ENCODE results near the gene MYOG.

Gene MYOG

DNA sequence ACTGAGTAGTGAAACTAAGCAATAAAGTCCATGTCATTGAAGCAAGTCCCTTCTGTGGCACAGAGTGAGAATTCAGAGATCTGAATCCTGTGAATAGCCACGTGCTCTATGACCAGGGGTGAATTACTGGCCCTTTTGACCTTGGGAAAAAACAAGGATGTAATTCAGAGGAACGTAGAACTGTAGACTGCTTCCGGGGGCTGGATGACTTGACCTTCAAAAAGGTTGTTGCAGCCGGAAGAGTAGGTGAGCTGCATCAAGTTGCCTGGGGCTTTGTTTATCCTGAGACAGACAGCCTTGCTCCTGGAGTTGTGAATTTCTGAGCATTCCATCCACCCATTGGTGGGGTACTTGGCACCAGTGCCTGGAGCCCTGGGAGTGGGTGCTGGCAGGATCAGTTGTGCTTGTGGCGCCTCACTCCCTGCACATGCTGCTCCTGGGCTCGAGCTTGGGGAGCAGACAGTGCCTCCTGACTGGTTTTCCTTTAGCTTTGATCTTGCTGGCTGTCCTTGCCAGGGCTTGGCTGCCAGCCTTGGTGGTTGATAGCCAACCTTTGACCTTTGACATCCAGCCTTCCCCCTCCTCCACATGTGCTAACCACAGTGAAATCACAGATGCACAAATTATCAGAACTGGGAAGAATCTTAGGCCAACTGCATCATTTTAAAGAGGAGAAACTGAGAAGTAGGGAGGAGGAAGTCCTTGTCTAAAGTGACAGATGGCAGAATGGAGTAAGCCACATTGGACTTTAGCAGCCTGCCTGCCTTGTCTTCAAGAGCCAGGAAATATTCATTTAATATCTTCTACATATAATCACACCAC is 16.2 kb upstream of the MYOG start:
- TF ChIP-seq ZC3H10 (CRISPR knock-in tag; IDR thresholded peaks at IDR 0.05) (no peak), ISL1 (CRISPR knock-in tag; IDR thresholded peaks at IDR 0.05) (no peak), BACH2 (CRISPR knock-in tag; IDR thresholded peaks at IDR 0.05; ENCODE audit: borderline replicate concordance) (no peak), TCF4 (CRISPR knock-in tag; IDR thresholded peaks at IDR 0.05; ENCODE audit: borderline replicate concordance) (no peak), RARB (CRISPR knock-in tag; IDR thresholded peaks at IDR 0.05) (no peak), ZNF8 (CRISPR knock-in tag; IDR thresholded peaks at IDR 0.05) (no peak), OSR1 (CRISPR knock-in tag; IDR thresholded peaks at IDR 0.05) (no peak), PPARA (CRISPR knock-in tag; IDR thresholded peaks at IDR 0.05; ENCODE audit: borderline replicate concordance) (no peak), CSRNP3 (CRISPR knock-in tag; IDR thresholded peaks at IDR 0.05) (no peak), ZNF70 (CRISPR knock-in tag; IDR thresholded peaks at IDR 0.05) (no peak), ARNTL (CRISPR knock-in tag; IDR thresholded peaks at IDR 0.05; ENCODE audit: borderline replicate concordance, low read depth) (no peak), CREB5 (CRISPR knock-in tag; IDR thresholded peaks at IDR 0.05; ENCODE audit: low read depth) (no peak), ZFP3 (CRISPR knock-in tag; IDR thresholded peaks at IDR 0.05) (no peak), ZNF565 (CRISPR knock-in tag; conservative IDR thresholded peaks at IDR 0.05; ENCODE audit: low read depth) (no peak)
- TF ChIP-seq, protein P1, sequence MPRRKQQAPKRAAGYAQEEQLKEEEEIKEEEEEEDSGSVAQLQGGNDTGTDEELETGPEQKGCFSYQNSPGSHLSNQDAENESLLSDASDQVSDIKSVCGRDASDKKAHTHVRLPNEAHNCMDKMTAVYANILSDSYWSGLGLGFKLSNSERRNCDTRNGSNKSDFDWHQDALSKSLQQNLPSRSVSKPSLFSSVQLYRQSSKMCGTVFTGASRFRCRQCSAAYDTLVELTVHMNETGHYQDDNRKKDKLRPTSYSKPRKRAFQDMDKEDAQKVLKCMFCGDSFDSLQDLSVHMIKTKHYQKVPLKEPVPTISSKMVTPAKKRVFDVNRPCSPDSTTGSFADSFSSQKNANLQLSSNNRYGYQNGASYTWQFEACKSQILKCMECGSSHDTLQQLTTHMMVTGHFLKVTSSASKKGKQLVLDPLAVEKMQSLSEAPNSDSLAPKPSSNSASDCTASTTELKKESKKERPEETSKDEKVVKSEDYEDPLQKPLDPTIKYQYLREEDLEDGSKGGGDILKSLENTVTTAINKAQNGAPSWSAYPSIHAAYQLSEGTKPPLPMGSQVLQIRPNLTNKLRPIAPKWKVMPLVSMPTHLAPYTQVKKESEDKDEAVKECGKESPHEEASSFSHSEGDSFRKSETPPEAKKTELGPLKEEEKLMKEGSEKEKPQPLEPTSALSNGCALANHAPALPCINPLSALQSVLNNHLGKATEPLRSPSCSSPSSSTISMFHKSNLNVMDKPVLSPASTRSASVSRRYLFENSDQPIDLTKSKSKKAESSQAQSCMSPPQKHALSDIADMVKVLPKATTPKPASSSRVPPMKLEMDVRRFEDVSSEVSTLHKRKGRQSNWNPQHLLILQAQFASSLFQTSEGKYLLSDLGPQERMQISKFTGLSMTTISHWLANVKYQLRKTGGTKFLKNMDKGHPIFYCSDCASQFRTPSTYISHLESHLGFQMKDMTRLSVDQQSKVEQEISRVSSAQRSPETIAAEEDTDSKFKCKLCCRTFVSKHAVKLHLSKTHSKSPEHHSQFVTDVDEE (CRISPR knock-in tag; IDR thresholded peaks at IDR 0.05) = no peak
- TF ChIP-seq, protein P2, sequence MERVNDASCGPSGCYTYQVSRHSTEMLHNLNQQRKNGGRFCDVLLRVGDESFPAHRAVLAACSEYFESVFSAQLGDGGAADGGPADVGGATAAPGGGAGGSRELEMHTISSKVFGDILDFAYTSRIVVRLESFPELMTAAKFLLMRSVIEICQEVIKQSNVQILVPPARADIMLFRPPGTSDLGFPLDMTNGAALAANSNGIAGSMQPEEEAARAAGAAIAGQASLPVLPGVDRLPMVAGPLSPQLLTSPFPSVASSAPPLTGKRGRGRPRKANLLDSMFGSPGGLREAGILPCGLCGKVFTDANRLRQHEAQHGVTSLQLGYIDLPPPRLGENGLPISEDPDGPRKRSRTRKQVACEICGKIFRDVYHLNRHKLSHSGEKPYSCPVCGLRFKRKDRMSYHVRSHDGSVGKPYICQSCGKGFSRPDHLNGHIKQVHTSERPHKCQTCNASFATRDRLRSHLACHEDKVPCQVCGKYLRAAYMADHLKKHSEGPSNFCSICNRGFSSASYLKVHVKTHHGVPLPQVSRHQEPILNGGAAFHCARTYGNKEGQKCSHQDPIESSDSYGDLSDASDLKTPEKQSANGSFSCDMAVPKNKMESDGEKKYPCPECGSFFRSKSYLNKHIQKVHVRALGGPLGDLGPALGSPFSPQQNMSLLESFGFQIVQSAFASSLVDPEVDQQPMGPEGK (CRISPR knock-in tag; IDR thresholded peaks at IDR 0.05; ENCODE audit: borderline replicate concordance) = no peak
- no peak for ATAC-seq

GRCh38 chr1:203100516-203100869 is 14.7 kb upstream of the MYOG start:
- TF ChIP-seq ISL1 (CRISPR knock-in tag; IDR thresholded peaks at IDR 0.05) (no peak), ZNF70 (CRISPR knock-in tag; IDR thresholded peaks at IDR 0.05) (no peak), CREB5 (CRISPR knock-in tag; IDR thresholded peaks at IDR 0.05; ENCODE audit: low read depth) (no peak), ZNF8 (CRISPR knock-in tag; IDR thresholded peaks at IDR 0.05) (no peak), ZC3H10 (CRISPR knock-in tag; IDR thresholded peaks at IDR 0.05) (no peak), OSR1 (CRISPR knock-in tag; IDR thresholded peaks at IDR 0.05) (no peak), CSDC2 (CRISPR knock-in tag; IDR thresholded peaks at IDR 0.05) (no peak)
- TF ChIP-seq, protein P2 (CRISPR knock-in tag; IDR thresholded peaks at IDR 0.05; ENCODE audit: borderline replicate concordance) = no peak
- ATAC-seq = no peak

All from SK-N-SH treated with all-trans-retinoic acid at 6 μM for 48 hours (cell line).